Measurements from ENCODE around the gene MRPL28.
"Not testable (repeated sequence)": the region's sequence is repeated elsewhere in the genome, so short reads cannot be mapped to it uniquely, and the experiment has no call there.

MRPL28 gene

GRCh38 chr16:342455-343213 lies 27.7 kb downstream of the MRPL28 start:
- H3K4me3 ChIP-seq (ENCODE audit: control insufficient read depth, low read depth, low read length) = no peak overlapping the region
- TF ChIP-seq CTCF (IDR thresholded peaks at IDR 0.05; ENCODE audit: control insufficient read depth, insufficient read depth, low read depth, low read length, missing control alignments) = no peak
- no peak for DNase-seq (ENCODE audit: low read depth)

- not testable (repeated sequence) for H3K4me3 ChIP-seq (ENCODE audit: control insufficient read depth, low read depth, low read length); DNase-seq (ENCODE audit: low read depth)
These were observed 28.4 kb downstream of the MRPL28 start for GRCh38 chr16:341974-342336.

GRCh38 chr16:341095-341973 lies 29.0 kb downstream of the MRPL28 start:
- H3K4me3 ChIP-seq (ENCODE audit: control insufficient read depth, low read depth, low read length); DNase-seq (ENCODE audit: low read depth): not testable (repeated sequence)

- no peak for DNase-seq (ENCODE audit: low read depth)
- TF ChIP-seq CTCF (IDR thresholded peaks at IDR 0.05; ENCODE audit: control insufficient read depth, insufficient read depth, low read depth, low read length, missing control alignments) = no peak
- H3K4me3 ChIP-seq (ENCODE audit: control insufficient read depth, low read depth, low read length) = no peak overlapping the region
These were observed 29.8 kb downstream of the MRPL28 start for GRCh38 chr16:340370-341091.

- TF ChIP-seq CTCF (IDR thresholded peaks at IDR 0.05; ENCODE audit: control insufficient read depth, insufficient read depth, low read depth, low read length, missing control alignments) = no peak
- H3K4me3 ChIP-seq (ENCODE audit: control insufficient read depth, low read depth, low read length) = no peak overlapping the region
- DNase-seq (ENCODE audit: low read depth) = no peak
These were observed 30.7 kb downstream of the MRPL28 start for GRCh38 chr16:339680-340079.

- no peak for DNase-seq (ENCODE audit: low read depth)
- no peak overlapping the region for H3K4me3 ChIP-seq (ENCODE audit: control insufficient read depth, low read depth, low read length)
- TF ChIP-seq CTCF (IDR thresholded peaks at IDR 0.05; ENCODE audit: control insufficient read depth, insufficient read depth, low read depth, low read length, missing control alignments) = no peak
These were observed 32.3 kb downstream of the MRPL28 start for GRCh38 chr16:337975-338575.

- no peak for DNase-seq (ENCODE audit: low read depth)
- H3K4me3 ChIP-seq (ENCODE audit: control insufficient read depth, low read depth, low read length) = no peak overlapping the region
- TF ChIP-seq CTCF (IDR thresholded peaks at IDR 0.05; ENCODE audit: control insufficient read depth, insufficient read depth, low read depth, low read length, missing control alignments) = no peak
These were observed 32.9 kb downstream of the MRPL28 start for GRCh38 chr16:337437-337836.

All from AG09309 (cell line).